Panc1 (cell line): Measurements from ENCODE around the gene ADAMTSL2. TPM values are rescaled to one million over a fixed set of nuclear protein-coding genes. Genes with fewer than 3 reads are reported as not detected.

ENCODE experiments used
- ATAC-seq: fragments of 200-7000 bp; cut with Tn5 transposase; 2 replicates; pipeline ENCODE4 v1.9.1; 2020; ENCODE audit warnings: mild to moderate bottlenecking, moderate library complexity
- BruUV-seq: library from RNA; stranded (reverse); fragments of 400-500 nt; replicated peaks from 2 replicates; lab custom pipeline; 2021; lab: Mats Ljungman, UMichigan
- CTCF ChIA-PET: fragments of 300-600 bp; sonication (Branson Sonifier 250); formaldehyde crosslinking; loops from one replicate; lab custom pipeline; 2022; ENCODE audit warnings: antibody characterized with exemption; lab: Charles Lee
- POLR2A ChIA-PET: fragments of 300-600 bp; sonication (Branson Sonifier 250); formaldehyde crosslinking; loops from one replicate; lab custom pipeline; 2022; ENCODE audit warnings: antibody characterized with exemption; lab: Charles Lee
- DNase-seq: peaks from one replicate; pipeline ENCODE4 v3.0.0-alpha.2; 2010; ENCODE audit warnings: low read depth, low spot score
- H3K27ac ChIP-seq: 2 replicates; pipeline ENCODE4 v1.5.1; 2011; ENCODE audit warnings: mild to moderate bottlenecking, low read length, inconsistent platforms
- H3K27me3 ChIP-seq: fragments of 200-500 bp; sonication (Bioruptor generic); 2 replicates; pipeline ENCODE4 v1.6.0; 2014; ENCODE audit warnings: low read length, inconsistent platforms; ENCODE audit not compliant: control insufficient read depth, insufficient read depth
- H3K36me3 ChIP-seq: fragments of 200-500 bp; sonication (Bioruptor generic); 2 replicates; pipeline ENCODE4 v1.5.1; 2014; ENCODE audit warnings: inconsistent platforms, mild to moderate bottlenecking, low read length, moderate library complexity; ENCODE audit not compliant: control insufficient read depth, insufficient read depth
- H3K4me1 ChIP-seq: 2 replicates; pipeline ENCODE4 v1.5.1; 2011; ENCODE audit warnings: inconsistent platforms, mild to moderate bottlenecking, low read length, moderate library complexity; ENCODE audit not compliant: control insufficient read depth, insufficient read depth
- H3K4me3 ChIP-seq, 2 experiments: 2 replicates each; pipeline ENCODE4 v1.5.1; 2011 to 2012; ENCODE audit warnings: low read depth in 2 of 2, low read length in 2 of 2, mild to moderate bottlenecking in 2 of 2, inconsistent platforms in 1 of 2, moderate library complexity in 1 of 2
- H3K9me3 ChIP-seq: fragments of 200-500 bp; sonication (Bioruptor generic); 2 replicates; pipeline ENCODE4 v1.5.1; 2014; ENCODE audit warnings: low read depth, mild to moderate bottlenecking, inconsistent platforms, low read length, moderate library complexity; ENCODE audit not compliant: control insufficient read depth, insufficient read depth
- CTCF ChIP-seq: fragments of 450-650 bp; IDR thresholded peaks from 2 replicates; pipeline ENCODE4 v1.5.1; 2017; ENCODE audit warnings: mild to moderate bottlenecking
- POLR2AphosphoS5 ChIP-seq: IDR thresholded peaks from 2 replicates; pipeline ENCODE4 v1.6.1; 2012; ENCODE audit warnings: mild to moderate bottlenecking, low read depth, low read length, moderate library complexity
- SIN3A ChIP-seq: IDR thresholded peaks from 2 replicates; pipeline ENCODE4 v1.6.1; 2012; ENCODE audit warnings: low read depth, mild to moderate bottlenecking, low read length, moderate library complexity, borderline replicate concordance; ENCODE audit not compliant: insufficient read depth
- TCF7L2 ChIP-seq: IDR thresholded peaks from 2 replicates; pipeline ENCODE4 v1.6.1; 2011; ENCODE audit warnings: mild to moderate bottlenecking, low read depth, low read length, inconsistent platforms
- in situ Hi-C: cut with HindIII; loops from 2 replicates; pipeline ENCODE4 v1.10.0; 2016; ENCODE audit warnings: low sequenced_read_pairs, low pct_unique_long_range_greater_than_20kb
- intact Hi-C: fragments of 100-400 bp; cut with micrococcal nuclease; formaldehyde crosslinking; loops from one replicate; pipeline ENCODE4 v1.10.0; 2022; ENCODE audit not compliant: unreplicated experiment
- total RNA-seq: library from RNA; stranded (reverse); gene quantifications from one replicate; pipeline ENCODE4 v1.2.1, GENCODE V29; 2021; ENCODE audit not compliant: unreplicated experiment
- TF ChIP-seq, protein P1 (sequence below), 2 experiments: IDR thresholded peaks; 2 replicates each; pipeline ENCODE4 v1.6.1; 2011 to 2012; ENCODE audit warnings: low read depth in 2 of 2, control low read depth in 1 of 2, low read length in 1 of 2, mild to moderate bottlenecking in 1 of 2, moderate library complexity in 1 of 2; ENCODE audit not compliant: insufficient read depth in 1 of 2

ADAMTSL2 gene
- total RNA-seq, 1 experiment from 2014 or later: 0.10 TPM

DNA sequence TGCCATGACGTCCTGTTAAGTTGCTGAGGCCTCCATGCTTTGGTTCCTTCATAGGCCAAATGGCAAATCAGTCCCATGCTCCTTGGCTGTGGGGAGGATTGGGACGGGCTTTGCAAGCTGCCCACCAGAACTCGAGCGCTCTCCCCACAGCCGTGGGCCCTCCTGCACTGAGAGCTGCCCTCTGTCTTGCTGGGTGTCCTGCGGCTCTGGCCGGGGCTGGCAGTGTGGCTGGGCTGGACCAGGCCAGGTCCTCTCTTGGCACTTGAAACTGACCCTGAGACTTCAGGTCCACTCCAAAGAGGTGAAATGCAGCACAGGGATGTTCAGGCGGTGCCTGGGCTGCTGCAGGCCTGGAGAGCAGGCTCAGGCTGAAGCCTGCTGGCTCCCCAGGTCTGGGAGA, 16.8 kb upstream of the ADAMTSL2 start:
- Histone ChIP-seq H3K4me1 (no peaks in the 10 kb centered on the region), H3K36me3 (no peaks in the 10 kb centered on the region), H3K27me3 (no peaks in the 10 kb centered on the region), H3K9me3 (no peaks in the 10 kb centered on the region), H3K27ac (no peak overlapping the region), H3K4me3 (no peak overlapping the region)
- TF ChIP-seq POLR2AphosphoS5 (no peak), TCF7L2 (no peak), SIN3A (no peak), CTCF (no peak)
- TF ChIP-seq, protein P1, sequence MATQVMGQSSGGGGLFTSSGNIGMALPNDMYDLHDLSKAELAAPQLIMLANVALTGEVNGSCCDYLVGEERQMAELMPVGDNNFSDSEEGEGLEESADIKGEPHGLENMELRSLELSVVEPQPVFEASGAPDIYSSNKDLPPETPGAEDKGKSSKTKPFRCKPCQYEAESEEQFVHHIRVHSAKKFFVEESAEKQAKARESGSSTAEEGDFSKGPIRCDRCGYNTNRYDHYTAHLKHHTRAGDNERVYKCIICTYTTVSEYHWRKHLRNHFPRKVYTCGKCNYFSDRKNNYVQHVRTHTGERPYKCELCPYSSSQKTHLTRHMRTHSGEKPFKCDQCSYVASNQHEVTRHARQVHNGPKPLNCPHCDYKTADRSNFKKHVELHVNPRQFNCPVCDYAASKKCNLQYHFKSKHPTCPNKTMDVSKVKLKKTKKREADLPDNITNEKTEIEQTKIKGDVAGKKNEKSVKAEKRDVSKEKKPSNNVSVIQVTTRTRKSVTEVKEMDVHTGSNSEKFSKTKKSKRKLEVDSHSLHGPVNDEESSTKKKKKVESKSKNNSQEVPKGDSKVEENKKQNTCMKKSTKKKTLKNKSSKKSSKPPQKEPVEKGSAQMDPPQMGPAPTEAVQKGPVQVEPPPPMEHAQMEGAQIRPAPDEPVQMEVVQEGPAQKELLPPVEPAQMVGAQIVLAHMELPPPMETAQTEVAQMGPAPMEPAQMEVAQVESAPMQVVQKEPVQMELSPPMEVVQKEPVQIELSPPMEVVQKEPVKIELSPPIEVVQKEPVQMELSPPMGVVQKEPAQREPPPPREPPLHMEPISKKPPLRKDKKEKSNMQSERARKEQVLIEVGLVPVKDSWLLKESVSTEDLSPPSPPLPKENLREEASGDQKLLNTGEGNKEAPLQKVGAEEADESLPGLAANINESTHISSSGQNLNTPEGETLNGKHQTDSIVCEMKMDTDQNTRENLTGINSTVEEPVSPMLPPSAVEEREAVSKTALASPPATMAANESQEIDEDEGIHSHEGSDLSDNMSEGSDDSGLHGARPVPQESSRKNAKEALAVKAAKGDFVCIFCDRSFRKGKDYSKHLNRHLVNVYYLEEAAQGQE (IDR thresholded peaks at IDR 0.05; ENCODE audit: insufficient read depth in 1 of 2, low read depth in 2 of 2, low read length in 1 of 2): no peak
- intact Hi-C loops (no loop called here), in situ Hi-C loops (no loop called here)
- CTCF ChIA-PET: no interaction called here
- no TSS peak for BruUV-seq
- POLR2A ChIA-PET: no interaction called here
- DNase-seq (no peak), ATAC-seq (no peak)

GRCh38 chr9:133518200-133518599, 16.3 kb upstream of the ADAMTSL2 start:
- H3K4me3 ChIP-seq: no peak overlapping the region
- in situ Hi-C loops (no loop called here), intact Hi-C loops (no loop called here)
- no peaks in the 10 kb centered on the region for H3K27me3 ChIP-seq
- ATAC-seq (no peak), DNase-seq (no peak)
- no peaks in the 10 kb centered on the region for H3K9me3 ChIP-seq
- ChIA-PET CTCF (no interaction called here), POLR2A (no interaction called here)
- H3K4me1 ChIP-seq: no peaks in the 10 kb centered on the region
- BruUV-seq: no TSS peak
- H3K27ac ChIP-seq: no peak overlapping the region
- TF ChIP-seq POLR2AphosphoS5 (no peak), SIN3A (no peak), TCF7L2 (no peak), CTCF (no peak)
- TF ChIP-seq, protein P1 (IDR thresholded peaks at IDR 0.05; ENCODE audit: insufficient read depth in 1 of 2, low read depth in 2 of 2, low read length in 1 of 2): no peak
- no peaks in the 10 kb centered on the region for H3K36me3 ChIP-seq
